ENCODE measurements around the gene TSPAN6.

GRCh38 chrX:100586747-100587146 lies 49.9 kb downstream of the TSPAN6 start:
- no peak for TF ChIP-seq YY1 (IDR thresholded peaks at IDR 0.05; ENCODE audit: insufficient read depth, insufficient read length)
- TF ChIP-seq SUZ12 (IDR thresholded peaks at IDR 0.05; ENCODE audit: extremely low read depth, insufficient read depth, insufficient read length), result no peak
- no peak for TF ChIP-seq ZNF274 (IDR thresholded peaks at IDR 0.05; ENCODE audit: low read depth, low read length)

Measured in NT2/D1 (cell line).